Measurements from ENCODE around the gene CARHSP1. TPM values are rescaled to one million over a fixed set of nuclear protein-coding genes. Genes with fewer than 3 reads are reported as not detected.

The CARHSP1 gene
- total RNA-seq, 2 experiments from 2014 or later: 25.5 to 27.8 TPM

GRCh38 chr16:8861563-8862308 lies 7.1 kb downstream of the CARHSP1 start:
- intact Hi-C loops (cut with DNase I, micrococcal nuclease): loop anchor here in 1 of 2 experiments (10.0 kb wide), 1 partner anchor 1883 kb away; the partner anchor contains the start of gene NUBP1
- DNase-seq: no peak
- Histone ChIP-seq H3K4me3 (ENCODE audit: low read length) (no peak overlapping the region), H3K27ac (ENCODE audit: low read depth in 1 of 2, low read length in 2 of 2) (no peak overlapping the region), H3K36me3 (ENCODE audit: insufficient read depth, low read length) (peaks cover 15% of the 10 kb centered on the region), H3K4me1 (ENCODE audit: insufficient read depth, low read length) (peaks cover 30% of the 10 kb centered on the region), H3K27me3 (ENCODE audit: control insufficient read depth in 1 of 2, insufficient read depth in 2 of 2, low read length in 2 of 2) (no peaks in the 10 kb centered on the region), H3K9me3 (ENCODE audit: control insufficient read depth in 1 of 2, insufficient read depth in 1 of 2, low read length in 2 of 2) (no peaks in the 10 kb centered on the region)
- Mint-ChIP-seq H3K36me3 (ENCODE audit: low read depth) (peaks cover 13% of the 10 kb centered on the region), H3K4me3 (no peak overlapping the region), H3K9me3 (no peaks in the 10 kb centered on the region), H3K27me3 (no peaks in the 10 kb centered on the region), H3K4me1 (ENCODE audit: low read depth) (peaks cover 27% of the 10 kb centered on the region), H3K27ac (peak overlapping the region; percentile 48)
- ChIA-PET POLR2A (interaction anchor here (0.6 kb wide), 1 partner anchor 39 kb away, joined by 3 read pairs; no protein-coding TSS in a partner anchor), CTCF (interaction anchor here (2.0 kb wide), 1 partner anchor 18 kb away, joined by 6 read pairs; no protein-coding TSS in a partner anchor)
- ATAC-seq (ENCODE audit: poor library complexity): no peak
- TF ChIP-seq, protein P1, sequence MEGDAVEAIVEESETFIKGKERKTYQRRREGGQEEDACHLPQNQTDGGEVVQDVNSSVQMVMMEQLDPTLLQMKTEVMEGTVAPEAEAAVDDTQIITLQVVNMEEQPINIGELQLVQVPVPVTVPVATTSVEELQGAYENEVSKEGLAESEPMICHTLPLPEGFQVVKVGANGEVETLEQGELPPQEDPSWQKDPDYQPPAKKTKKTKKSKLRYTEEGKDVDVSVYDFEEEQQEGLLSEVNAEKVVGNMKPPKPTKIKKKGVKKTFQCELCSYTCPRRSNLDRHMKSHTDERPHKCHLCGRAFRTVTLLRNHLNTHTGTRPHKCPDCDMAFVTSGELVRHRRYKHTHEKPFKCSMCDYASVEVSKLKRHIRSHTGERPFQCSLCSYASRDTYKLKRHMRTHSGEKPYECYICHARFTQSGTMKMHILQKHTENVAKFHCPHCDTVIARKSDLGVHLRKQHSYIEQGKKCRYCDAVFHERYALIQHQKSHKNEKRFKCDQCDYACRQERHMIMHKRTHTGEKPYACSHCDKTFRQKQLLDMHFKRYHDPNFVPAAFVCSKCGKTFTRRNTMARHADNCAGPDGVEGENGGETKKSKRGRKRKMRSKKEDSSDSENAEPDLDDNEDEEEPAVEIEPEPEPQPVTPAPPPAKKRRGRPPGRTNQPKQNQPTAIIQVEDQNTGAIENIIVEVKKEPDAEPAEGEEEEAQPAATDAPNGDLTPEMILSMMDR (IDR thresholded peaks at IDR 0.05): no peak

- TF ChIP-seq, protein P1 (IDR thresholded peaks at IDR 0.05): no peak
- peaks cover 28% of the 10 kb centered on the region for H3K36me3 ChIP-seq (ENCODE audit: insufficient read depth, low read length)
- H3K9me3 ChIP-seq (ENCODE audit: control insufficient read depth in 1 of 2, insufficient read depth in 1 of 2, low read length in 2 of 2): no peaks in the 10 kb centered on the region
- POLR2A ChIA-PET: interaction anchor here (1.8 kb wide), 1 partner anchor 8 kb away, joined by 10 read pairs; the partner anchor contains the start of gene CARHSP1
- no peaks in the 10 kb centered on the region for H3K27me3 Mint-ChIP-seq
- peaks cover 25% of the 10 kb centered on the region for H3K36me3 Mint-ChIP-seq (ENCODE audit: low read depth)
- ATAC-seq (ENCODE audit: poor library complexity) (no peak), DNase-seq (no peak)
- H3K27ac Mint-ChIP-seq: no peak overlapping the region
- H3K4me3 Mint-ChIP-seq: no peak overlapping the region
- H3K4me1 Mint-ChIP-seq (ENCODE audit: low read depth): peaks cover 23% of the 10 kb centered on the region
- peaks cover 18% of the 10 kb centered on the region for H3K4me1 ChIP-seq (ENCODE audit: insufficient read depth, low read length)
- no peak overlapping the region for H3K4me3 ChIP-seq (ENCODE audit: low read length)
- no peaks in the 10 kb centered on the region for H3K27me3 ChIP-seq (ENCODE audit: control insufficient read depth in 1 of 2, insufficient read depth in 2 of 2, low read length in 2 of 2)
- intact Hi-C loops (cut with DNase I, micrococcal nuclease): loop anchor here in 1 of 2 experiments (10.0 kb wide), 1 partner anchor 1885 kb away; the partner anchor contains the start of gene NUBP1
- no peak overlapping the region for H3K27ac ChIP-seq (ENCODE audit: low read depth in 1 of 2, low read length in 2 of 2)
- CTCF ChIA-PET: interaction anchor here (0.6 to 1.4 kb wide), 2 partner anchors 20 to 274 kb away, joined by 3 read pairs; no protein-coding TSS in a partner anchor
- no peaks in the 10 kb centered on the region for H3K9me3 Mint-ChIP-seq
Observed at GRCh38 chr16:8859913-8860881, 8.6 kb downstream of the CARHSP1 start.
